Measurements from ENCODE around the gene IL18R1. TPM values are rescaled to one million over a fixed set of nuclear protein-coding genes. Genes with fewer than 3 reads are reported as not detected.

The IL18R1 gene
- total RNA-seq, 3 donors from 2014 or later (not counting 1 experiment from before 2014, with no cell fraction given) = 42.9 to 58.8 (median 46.7) TPM

DNA sequence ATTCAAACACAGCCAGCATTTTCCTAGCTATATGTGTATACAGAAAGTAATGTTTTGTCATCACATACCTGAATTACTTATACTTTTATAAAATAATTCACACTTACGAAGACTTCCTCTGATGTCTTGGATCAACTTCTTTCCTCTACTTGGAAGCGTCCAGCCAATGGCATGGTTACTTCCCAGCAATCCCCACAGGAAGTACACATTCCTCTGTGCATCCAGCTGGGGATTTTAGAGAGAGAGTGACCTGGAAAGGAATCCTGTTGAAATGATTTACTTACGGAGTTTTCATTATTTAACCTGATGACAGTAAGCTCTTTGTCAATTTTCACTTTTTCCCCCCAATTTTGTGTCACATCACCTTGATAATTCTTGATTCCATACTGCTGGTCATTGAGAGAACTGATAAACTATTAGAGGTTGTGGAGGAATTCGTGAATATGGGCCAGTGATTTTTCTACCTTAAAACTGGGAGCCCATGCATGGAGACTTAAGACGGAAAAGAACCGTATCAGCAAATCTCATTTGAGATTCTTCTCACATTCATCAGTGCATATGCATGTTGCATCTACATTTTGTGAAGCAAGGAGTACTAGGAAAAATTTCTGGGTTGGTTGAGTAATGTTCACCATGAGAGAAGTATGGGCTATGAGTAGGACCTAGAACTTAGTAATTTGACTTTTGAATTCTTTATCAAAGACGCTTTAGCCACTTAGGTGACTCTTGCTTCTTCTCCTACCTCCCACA, 9.0 kb upstream of the IL18R1 start:
- Mint-ChIP-seq H3K27me3 (ENCODE audit: low read depth in 2 of 2) (peaks cover 0 to 3% of the 10 kb centered on the region in 2 donors), H3K9me3 (no peaks in the 10 kb centered on the region), H3K27ac (no peak overlapping the region), H3K4me1 (no peaks in the 10 kb centered on the region), H3K4me3 (no peak overlapping the region), H3K36me3 (no peaks in the 10 kb centered on the region)
- H3K4me3 ChIP-seq (ENCODE audit: low read length) = no peak overlapping the region
- 96% methylated on average over 7 of the region's 7 CpGs for WGBS (ENCODE audit: insufficient coverage)
- intact Hi-C loops (cut with micrococcal nuclease) = no loop called here
- no peak overlapping the region for H3K27ac ChIP-seq (ENCODE audit: low read length)
- no peaks in the 10 kb centered on the region for H3K27me3 ChIP-seq (ENCODE audit: control insufficient read depth, insufficient read depth, low read length)
- DNase-seq = no peak
- H3K36me3 ChIP-seq (ENCODE audit: control insufficient read depth, insufficient read depth, low read length) = no peaks in the 10 kb centered on the region
- TF ChIP-seq CTCF (IDR thresholded peaks at IDR 0.05) = no peak
- no peaks in the 10 kb centered on the region for H3K4me1 ChIP-seq (ENCODE audit: control insufficient read depth, insufficient read depth, low read length)
- H3K9me3 ChIP-seq (ENCODE audit: control insufficient read depth, insufficient read depth, low read length) = no peaks in the 10 kb centered on the region
- no peak for ATAC-seq

DNA sequence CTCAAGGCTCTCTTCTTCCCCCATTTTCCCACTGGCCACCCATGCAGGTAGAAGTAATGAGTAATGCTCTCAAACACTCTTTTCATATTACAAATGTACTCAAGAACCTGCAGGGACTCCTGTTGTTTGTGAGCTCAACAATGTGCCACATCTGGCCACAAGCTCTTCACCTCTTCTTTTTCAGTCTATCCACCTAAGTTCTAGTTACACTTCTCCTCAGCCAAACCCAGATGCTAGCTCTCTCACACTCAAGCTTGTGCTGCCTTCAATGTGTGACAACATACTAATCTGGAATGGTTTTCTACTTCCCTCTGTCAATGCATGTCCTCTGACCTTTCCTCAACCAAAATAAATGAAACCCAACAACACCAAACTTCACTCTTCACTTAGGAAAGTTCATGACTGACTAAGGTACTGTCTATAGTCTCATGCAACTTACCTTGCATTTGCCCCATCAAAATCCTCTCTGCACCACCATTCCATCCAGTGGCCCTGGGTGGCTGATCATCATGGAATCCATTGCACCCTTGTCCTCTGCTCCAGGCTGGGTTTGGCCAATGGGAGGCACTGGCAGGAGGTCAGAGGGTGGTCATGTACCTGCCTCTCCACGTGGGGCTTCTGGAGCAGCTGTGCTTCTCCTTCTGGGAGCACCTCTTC, 5.3 kb upstream of the IL18R1 start:
- Histone ChIP-seq H3K27me3 (ENCODE audit: control insufficient read depth, insufficient read depth, low read length) (no peaks in the 10 kb centered on the region), H3K36me3 (ENCODE audit: control insufficient read depth, insufficient read depth, low read length) (no peaks in the 10 kb centered on the region), H3K27ac (ENCODE audit: low read length) (no peak overlapping the region), H3K9me3 (ENCODE audit: control insufficient read depth, insufficient read depth, low read length) (no peaks in the 10 kb centered on the region), H3K4me1 (ENCODE audit: control insufficient read depth, insufficient read depth, low read length) (peaks cover under 1% of the 10 kb centered on the region), H3K4me3 (ENCODE audit: low read length) (no peak overlapping the region)
- Mint-ChIP-seq H3K4me3 (no peak overlapping the region), H3K4me1 (peaks cover 0 to 5% of the 10 kb centered on the region in 2 donors), H3K27ac (no peak overlapping the region), H3K27me3 (ENCODE audit: low read depth in 2 of 2) (peaks cover 0 to 3% of the 10 kb centered on the region in 2 donors), H3K36me3 (no peaks in the 10 kb centered on the region), H3K9me3 (no peaks in the 10 kb centered on the region)
- 88% methylated on average over 1 of the region's 1 CpG for WGBS (ENCODE audit: insufficient coverage)
- DNase-seq (no peak), ATAC-seq (peak in 1 of 3 donors; percentile 35)
- no peak for TF ChIP-seq CTCF (IDR thresholded peaks at IDR 0.05)
- intact Hi-C loops (cut with micrococcal nuclease) = no loop called here

GRCh38 chr2:102356381-102356712, 751 bp downstream of the IL18R1 start:
- peaks cover 32% of the 10 kb centered on the region for H3K4me1 ChIP-seq (ENCODE audit: control insufficient read depth, insufficient read depth, low read length)
- WGBS (ENCODE audit: insufficient coverage) = 6% methylated on average over 3 of the region's 7 CpGs
- H3K4me3 Mint-ChIP-seq = peak overlapping the region; percentile 99
- no peaks in the 10 kb centered on the region for H3K36me3 Mint-ChIP-seq
- intact Hi-C loops (cut with micrococcal nuclease) = loop anchor here (1.0 to 5.0 kb wide), 5 partner anchors 8 to 529 kb away; no protein-coding TSS in a partner anchor
- TF ChIP-seq CTCF (IDR thresholded peaks at IDR 0.05) = no peak
- ATAC-seq = peak in 2 of 3 donors; percentile 8 to 9
- H3K27me3 Mint-ChIP-seq (ENCODE audit: low read depth in 2 of 2) = no peaks in the 10 kb centered on the region
- no peaks in the 10 kb centered on the region for H3K27me3 ChIP-seq (ENCODE audit: control insufficient read depth, insufficient read depth, low read length)
- no peak for DNase-seq
- peak overlapping the region; percentile 90 to 97 for H3K27ac Mint-ChIP-seq
- H3K9me3 ChIP-seq (ENCODE audit: control insufficient read depth, insufficient read depth, low read length) = no peaks in the 10 kb centered on the region
- peaks cover 44 to 50% of the 10 kb centered on the region in 2 donors for H3K4me1 Mint-ChIP-seq
- H3K27ac ChIP-seq (ENCODE audit: low read length) = peak overlapping the region; percentile 94
- no peaks in the 10 kb centered on the region for H3K36me3 ChIP-seq (ENCODE audit: control insufficient read depth, insufficient read depth, low read length)
- H3K9me3 Mint-ChIP-seq = no peaks in the 10 kb centered on the region
- H3K4me3 ChIP-seq (ENCODE audit: low read length) = peak overlapping the region; percentile 98

All from natural killer cell (primary cell).